GM21528 (cell line): ENCODE measurements around the gene TRAF3.

Source experiments
- ATAC-seq: cut with Tn5 transposase; IDR thresholded peaks from one replicate; pipeline ENCODE4 v1.9.1; 2021; ENCODE audit warnings: mild to moderate bottlenecking, moderate library complexity; ENCODE audit not compliant: unreplicated experiment, low FRiP score

The TRAF3 gene

GRCh38 chr14:102947321-102948103 lies 170.3 kb downstream of the TRAF3 start:
- ATAC-seq: no peak

GRCh38 chr14:102948698-102949061 lies 171.4 kb downstream of the TRAF3 start:
- ATAC-seq: no peak

DNA sequence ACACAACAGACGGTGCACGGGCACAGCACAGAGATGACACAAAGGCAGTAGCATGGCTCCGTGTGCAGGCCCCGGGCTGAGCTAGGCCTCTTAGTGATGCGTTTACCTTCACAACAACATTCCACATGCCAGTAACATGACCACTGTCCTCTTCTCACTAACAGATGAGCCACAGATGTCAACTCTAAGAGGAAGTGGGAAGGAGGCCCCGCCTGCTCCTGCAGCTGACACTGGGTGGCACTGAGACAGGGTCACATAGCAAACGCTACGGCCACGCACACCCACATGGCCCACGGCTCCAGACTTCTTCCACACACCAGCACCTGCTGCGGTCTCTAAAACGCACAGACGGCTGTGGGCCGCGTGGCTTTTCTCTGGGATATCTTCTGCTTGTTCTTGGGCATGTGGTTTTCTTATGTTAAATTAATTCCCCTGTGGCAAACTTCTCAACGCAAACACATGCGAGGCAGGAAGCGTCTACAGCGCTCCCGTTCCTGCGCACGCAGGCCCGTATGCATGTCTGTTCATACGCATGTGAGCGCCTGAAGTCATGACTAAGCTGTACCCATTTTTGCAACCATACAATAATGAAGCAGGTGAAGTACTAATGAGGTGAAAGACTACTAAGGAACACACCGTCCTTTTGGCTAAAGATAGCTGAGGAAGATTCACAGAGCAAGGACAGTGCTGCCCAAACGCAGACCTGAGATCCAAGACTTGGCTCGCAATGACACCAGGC lies 172.0 kb downstream of the TRAF3 start:
- ATAC-seq: no peak

DNA sequence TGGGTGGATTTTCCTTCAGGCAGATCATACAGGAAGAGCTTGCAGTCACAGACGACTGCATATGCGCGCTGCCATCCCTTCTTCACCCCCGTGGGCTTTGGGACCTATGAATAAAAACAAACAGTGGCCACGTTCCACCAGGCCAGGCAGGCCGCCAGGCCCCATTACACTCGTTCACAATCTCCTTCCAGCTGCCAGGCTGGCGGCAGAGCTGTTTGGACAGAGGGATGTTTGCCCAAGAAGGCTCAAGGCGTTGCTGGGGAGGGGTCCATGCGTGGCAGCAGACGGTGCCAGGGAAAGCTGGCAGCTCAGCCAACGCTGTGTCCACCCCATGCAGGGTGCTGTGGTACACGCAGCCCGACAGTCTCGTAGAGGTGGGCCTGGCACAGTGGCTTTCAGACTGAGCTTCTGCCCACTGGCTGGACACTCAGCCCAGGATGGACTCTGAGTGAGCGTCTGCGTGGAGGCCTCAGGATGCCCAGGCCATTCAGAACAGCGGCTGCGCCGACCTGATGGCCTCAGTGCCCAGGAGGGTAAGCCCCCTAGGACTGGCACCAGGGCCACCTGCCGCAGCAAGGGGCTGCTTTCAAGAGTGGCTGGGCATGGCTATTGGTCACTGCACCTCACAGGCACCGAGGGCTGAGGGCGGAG lies 172.7 kb downstream of the TRAF3 start:
- no peak for ATAC-seq

- no peak for ATAC-seq
These were observed 173.8 kb downstream of the TRAF3 start for GRCh38 chr14:102951034-102951433.

- no peak for ATAC-seq
These were observed 174.6 kb downstream of the TRAF3 start for GRCh38 chr14:102951799-102952198.

DNA sequence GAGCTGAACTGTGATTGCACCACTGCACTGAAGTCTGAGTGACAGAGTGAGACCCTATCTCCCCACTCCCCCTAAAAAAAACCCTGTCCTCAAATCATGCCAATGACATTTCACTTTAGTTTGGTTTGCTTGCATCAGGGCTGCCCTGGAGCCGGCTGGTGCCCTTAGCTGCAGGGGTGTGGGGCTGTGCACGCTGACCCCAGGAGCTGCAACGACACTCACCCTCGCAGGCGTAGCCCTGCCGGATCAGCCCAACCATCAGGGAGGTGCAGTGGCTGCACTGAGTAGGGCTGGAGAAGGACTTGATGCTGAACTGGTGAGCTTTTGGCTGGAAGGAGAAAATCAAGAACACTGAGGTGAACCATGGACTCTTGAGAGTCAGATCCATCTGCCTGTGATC lies 175.0 kb downstream of the TRAF3 start:
- no peak for ATAC-seq

GRCh38 chr14:102953100-102953499 lies 175.9 kb downstream of the TRAF3 start:
- no peak for ATAC-seq

DNA sequence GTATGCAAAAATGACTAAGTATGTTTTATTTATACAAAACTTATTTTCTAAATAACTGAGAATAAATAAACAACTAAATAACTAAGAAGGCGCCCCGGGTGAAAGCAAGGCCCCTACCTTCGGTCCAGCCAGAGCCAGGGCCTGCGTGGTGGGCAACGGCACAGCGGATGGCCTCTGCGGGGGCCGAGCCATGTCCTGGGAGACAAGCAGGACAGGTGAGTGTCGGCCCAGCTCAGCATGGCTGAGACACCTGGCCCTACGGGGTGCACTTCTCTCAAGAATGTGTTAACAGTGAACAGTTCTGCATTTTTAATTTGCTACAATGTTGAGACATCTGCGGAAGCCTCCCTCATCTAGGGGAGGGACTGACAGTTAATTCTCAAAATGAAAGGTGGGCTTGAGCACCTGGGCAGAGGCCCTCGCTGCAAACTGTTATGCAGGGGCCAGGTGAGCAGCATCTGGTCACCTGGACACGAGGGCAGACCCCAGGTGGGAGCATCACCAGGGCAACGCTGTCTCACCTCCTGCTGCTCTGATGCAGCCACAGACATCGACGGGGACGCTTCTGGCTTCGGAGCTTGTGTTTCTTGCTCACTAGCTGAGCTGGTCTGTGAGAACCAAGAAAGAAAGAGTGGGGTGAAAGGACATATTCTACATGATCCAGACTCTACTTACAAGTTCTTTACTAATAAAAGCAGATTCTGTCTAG lies 177.0 kb downstream of the TRAF3 start:
- ATAC-seq: no peak

DNA sequence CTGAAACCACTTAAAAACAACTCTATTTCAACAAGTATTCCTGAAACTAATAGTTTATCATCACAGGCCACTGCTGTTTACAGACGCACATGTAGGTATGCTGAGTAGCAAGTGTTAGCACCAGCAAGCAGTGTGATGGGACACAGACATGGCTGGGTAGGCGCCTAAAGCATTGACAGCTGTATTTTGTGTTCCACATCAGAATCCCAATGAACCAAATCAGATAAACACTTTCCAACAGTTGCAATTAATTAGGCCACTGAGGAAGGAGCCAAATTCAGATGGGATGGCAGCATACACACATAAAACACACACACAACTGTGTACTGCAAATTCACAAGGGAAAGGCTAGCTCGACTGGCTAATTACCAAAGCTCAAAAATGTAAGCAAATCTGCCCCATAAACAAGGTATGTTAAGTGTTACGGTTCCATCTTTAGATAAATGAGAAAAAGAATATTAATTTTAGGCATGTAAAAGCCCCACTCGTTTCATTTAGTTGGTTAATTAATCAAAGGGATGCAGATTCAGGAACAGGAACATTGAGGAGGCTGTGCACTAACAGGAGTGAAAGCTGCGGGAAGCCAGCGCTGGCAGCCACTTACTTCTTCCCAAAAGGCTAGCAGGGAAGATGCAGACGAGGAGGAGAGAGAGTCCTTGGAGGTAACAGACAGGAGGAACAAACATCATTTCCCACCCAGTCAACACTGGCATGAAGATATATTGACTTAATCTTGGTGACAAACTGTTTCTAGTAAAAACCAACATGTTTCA lies 178.6 kb downstream of the TRAF3 start:
- ATAC-seq: no peak

DNA sequence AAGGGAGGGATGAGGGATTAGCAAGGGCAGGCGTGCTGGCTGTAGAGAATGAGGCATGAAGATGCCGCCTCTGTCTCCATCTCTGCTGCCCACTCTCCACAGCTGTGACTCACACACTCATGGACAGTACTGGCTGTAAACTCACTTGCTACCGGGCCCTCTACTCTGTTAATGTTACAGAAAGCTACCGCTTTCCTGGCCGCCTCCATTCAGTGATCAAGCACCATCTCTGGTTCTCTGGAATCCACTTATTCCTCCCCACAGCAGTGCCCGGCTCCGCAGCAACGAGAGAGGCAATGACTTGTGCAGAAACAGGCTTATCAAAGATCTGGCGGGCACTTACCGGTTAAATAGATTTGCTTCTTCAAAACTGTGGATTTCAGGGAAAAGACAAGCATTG lies 180.0 kb downstream of the TRAF3 start:
- ATAC-seq: no peak

DNA sequence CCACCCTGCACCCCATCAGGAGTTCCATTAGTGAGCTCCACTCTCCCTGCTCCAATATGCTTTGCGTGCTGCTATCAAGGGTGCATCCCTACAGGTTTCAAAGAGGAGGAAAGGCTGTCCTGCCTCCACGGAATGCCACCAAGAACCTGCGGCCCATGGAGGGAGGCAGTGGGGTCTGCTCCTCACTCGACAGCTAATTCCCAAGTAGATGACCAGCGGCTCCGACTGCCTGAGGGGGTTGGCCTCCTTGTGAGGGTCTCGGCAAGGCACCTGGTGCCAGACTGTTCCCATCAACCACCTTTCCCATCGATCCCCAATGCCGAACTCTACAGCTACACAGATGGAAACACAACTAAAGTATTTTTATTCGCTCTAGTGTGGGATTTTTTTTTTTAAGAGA lies 181.2 kb downstream of the TRAF3 start:
- ATAC-seq: no peak
